ENCODE measurements around the gene UMODL1. TPM values are rescaled to one million over a fixed set of nuclear protein-coding genes. Genes with fewer than 3 reads are reported as not detected.
A peak's percentile ranks its signal among the peaks of the same experiment; 100 is the strongest.

UMODL1 gene
- total and polyA plus RNA-seq, 2 of the 13 experiments (the other 11 are each of a cell fraction or from before 2014, with no cell fraction given), result not detected

DNA sequence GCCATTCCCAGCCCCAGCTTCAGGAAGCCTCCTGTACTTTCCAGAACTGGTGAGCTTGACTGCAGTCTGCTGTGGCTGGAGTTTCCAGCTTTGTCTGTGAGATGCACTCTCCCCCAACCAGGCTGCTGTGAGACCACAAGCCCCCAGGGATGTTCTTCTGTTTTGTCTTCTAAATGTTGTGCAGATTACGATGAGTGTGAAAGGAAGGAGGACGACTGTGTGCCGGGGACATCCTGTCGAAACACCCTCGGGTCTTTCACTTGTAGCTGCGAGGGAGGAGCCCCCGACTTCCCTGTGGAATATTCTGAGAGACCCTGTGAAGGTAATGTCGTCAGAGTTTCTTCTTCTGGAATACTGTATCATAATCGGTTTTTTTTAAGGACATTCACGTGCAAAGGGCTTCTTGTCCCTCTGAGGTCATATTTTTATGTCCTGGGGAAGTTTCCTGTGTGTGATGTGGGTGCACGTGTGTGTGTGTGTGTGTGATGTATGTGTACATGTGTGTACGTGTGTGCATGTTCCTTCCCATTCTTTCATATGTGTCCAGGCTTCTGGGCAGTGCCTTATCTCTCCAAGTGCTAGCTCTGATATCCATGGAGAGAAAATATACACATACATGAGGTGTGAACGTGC is 49.9 kb downstream of the UMODL1 start:
- DNase-seq (ENCODE audit: low spot score) (no peak), FAIRE-seq (no peak), ATAC-seq (no peak)
- Histone ChIP-seq H4K20me1 (ENCODE audit: insufficient read depth, low read length) (no peaks in the 10 kb centered on the region), H3K9ac (ENCODE audit: insufficient read depth, low read depth, low read length) (no peak overlapping the region), H3K27me3 (ENCODE audit: control insufficient read depth in 1 of 2, insufficient read depth in 2 of 2, low read length in 2 of 2) (peaks cover 0 to 31% of the 10 kb centered on the region in 2 experiments; a peak in 2 of 5 replicates), H3K27ac (ENCODE audit: extremely low read length, insufficient read depth, low read length) (no peak overlapping the region), H3K9me3 (ENCODE audit: low read length) (no peaks in the 10 kb centered on the region), H2AFZ (ENCODE audit: low read length) (no peak overlapping the region), H3K4me3 (replicated peaks in 1 of 3; ENCODE audit: insufficient read depth in 1 of 3, low read depth in 2 of 3, low read length in 3 of 3) (no peak overlapping the region), H3K4me1 (ENCODE audit: insufficient read depth, low read length) (peaks cover 70% of the 10 kb centered on the region), H3K36me3 (replicated peaks in 1 of 2; ENCODE audit: control insufficient read depth in 1 of 2, insufficient read depth in 2 of 2, low read length in 2 of 2) (no peaks in the 10 kb centered on the region), H3K4me2 (ENCODE audit: low read depth, low read length) (peak overlapping the region; percentile 34; the same call in 1 of the 2 replicates), H3K79me2 (ENCODE audit: insufficient read depth, low read length) (no peaks in the 10 kb centered on the region)
- no TSS peak for BruUV-seq (replicated peaks)
- in situ Hi-C loops (cut with HindIII; ENCODE audit: extremely low pct_ligation_motif_present, low pct_unique_long_range_greater_than_20kb) (loop anchor here (25.0 kb wide), 1 partner anchor 509 kb away; no protein-coding TSS in a partner anchor), intact Hi-C loops (cut with micrococcal nuclease; ENCODE audit: unreplicated experiment) (no loop called here)
- POLR2A ChIA-PET, result no interaction called here
- CTCF ChIA-PET (ENCODE audit: low intra/inter-chr PET ratio, low total read pairs), result no interaction called here
- TF ChIP-seq PTBP1 (IDR thresholded peaks at IDR 0.05; ENCODE audit: low read depth, low read length, poor library complexity, severe bottlenecking) (no peak), KDM2A (CRISPR knock-in tag; IDR thresholded peaks at IDR 0.05; ENCODE audit: borderline replicate concordance, low read depth) (no peak), FOXK2 (IDR thresholded peaks at IDR 0.05) (no peak), ZMYM2 (CRISPR knock-in tag; IDR thresholded peaks at IDR 0.05) (no peak), SATB2 (CRISPR knock-in tag; IDR thresholded peaks at IDR 0.05) (no peak), ZNF143 (CRISPR knock-in tag; IDR thresholded peaks at IDR 0.05) (no peak)
- TF ChIP-seq, protein P1, sequence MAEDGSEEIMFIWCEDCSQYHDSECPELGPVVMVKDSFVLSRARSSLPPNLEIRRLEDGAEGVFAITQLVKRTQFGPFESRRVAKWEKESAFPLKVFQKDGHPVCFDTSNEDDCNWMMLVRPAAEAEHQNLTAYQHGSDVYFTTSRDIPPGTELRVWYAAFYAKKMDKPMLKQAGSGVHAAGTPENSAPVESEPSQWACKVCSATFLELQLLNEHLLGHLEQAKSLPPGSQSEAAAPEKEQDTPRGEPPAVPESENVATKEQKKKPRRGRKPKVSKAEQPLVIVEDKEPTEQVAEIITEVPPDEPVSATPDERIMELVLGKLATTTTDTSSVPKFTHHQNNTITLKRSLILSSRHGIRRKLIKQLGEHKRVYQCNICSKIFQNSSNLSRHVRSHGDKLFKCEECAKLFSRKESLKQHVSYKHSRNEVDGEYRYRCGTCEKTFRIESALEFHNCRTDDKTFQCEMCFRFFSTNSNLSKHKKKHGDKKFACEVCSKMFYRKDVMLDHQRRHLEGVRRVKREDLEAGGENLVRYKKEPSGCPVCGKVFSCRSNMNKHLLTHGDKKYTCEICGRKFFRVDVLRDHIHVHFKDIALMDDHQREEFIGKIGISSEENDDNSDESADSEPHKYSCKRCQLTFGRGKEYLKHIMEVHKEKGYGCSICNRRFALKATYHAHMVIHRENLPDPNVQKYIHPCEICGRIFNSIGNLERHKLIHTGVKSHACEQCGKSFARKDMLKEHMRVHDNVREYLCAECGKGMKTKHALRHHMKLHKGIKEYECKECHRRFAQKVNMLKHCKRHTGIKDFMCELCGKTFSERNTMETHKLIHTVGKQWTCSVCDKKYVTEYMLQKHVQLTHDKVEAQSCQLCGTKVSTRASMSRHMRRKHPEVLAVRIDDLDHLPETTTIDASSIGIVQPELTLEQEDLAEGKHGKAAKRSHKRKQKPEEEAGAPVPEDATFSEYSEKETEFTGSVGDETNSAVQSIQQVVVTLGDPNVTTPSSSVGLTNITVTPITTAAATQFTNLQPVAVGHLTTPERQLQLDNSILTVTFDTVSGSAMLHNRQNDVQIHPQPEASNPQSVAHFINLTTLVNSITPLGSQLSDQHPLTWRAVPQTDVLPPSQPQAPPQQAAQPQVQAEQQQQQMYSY (CRISPR knock-in tag; IDR thresholded peaks at IDR 0.05), result no peak
- TF ChIP-seq, protein P2, sequence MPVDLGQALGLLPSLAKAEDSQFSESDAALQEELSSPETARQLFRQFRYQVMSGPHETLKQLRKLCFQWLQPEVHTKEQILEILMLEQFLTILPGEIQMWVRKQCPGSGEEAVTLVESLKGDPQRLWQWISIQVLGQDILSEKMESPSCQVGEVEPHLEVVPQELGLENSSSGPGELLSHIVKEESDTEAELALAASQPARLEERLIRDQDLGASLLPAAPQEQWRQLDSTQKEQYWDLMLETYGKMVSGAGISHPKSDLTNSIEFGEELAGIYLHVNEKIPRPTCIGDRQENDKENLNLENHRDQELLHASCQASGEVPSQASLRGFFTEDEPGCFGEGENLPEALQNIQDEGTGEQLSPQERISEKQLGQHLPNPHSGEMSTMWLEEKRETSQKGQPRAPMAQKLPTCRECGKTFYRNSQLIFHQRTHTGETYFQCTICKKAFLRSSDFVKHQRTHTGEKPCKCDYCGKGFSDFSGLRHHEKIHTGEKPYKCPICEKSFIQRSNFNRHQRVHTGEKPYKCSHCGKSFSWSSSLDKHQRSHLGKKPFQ (CRISPR knock-in tag; IDR thresholded peaks at IDR 0.05; ENCODE audit: insufficient replicate concordance), result no peak
- 37% methylated on average over 13 of the region's 13 CpGs for WGBS (ENCODE audit: low lambda C conversion rate)
